Fibroblast of lung (primary cell): ENCODE measurements around the gene ACYP2. TPM values are rescaled to one million over a fixed set of nuclear protein-coding genes. Genes with fewer than 3 reads are reported as not detected.
A peak's percentile ranks its signal among the peaks of the same experiment; 100 is the strongest.

Source experiments
- DNase-seq, 2 donors: peaks; one replicate each; pipeline versions ENCODE4 v3.0.0 to v3.0.0-alpha.2; 2010; ENCODE audit warnings: low read depth in 2 of 2
- H2AFZ ChIP-seq: 2 replicates; pipeline ENCODE4 v1.5.1; 2012; ENCODE audit warnings: low read length, control low read depth, inconsistent platforms
- H3K27ac ChIP-seq: 2 replicates; pipeline ENCODE4 v1.5.1; 2011; ENCODE audit warnings: low read length, control low read depth; ENCODE audit not compliant: insufficient read depth
- H3K27me3 ChIP-seq: 2 replicates; pipeline ENCODE4 v1.5.1; 2011; ENCODE audit warnings: mild to moderate bottlenecking, low read length; ENCODE audit not compliant: control insufficient read depth, insufficient read depth
- H3K36me3 ChIP-seq: 2 replicates; pipeline ENCODE4 v1.5.1; 2011; ENCODE audit warnings: low read length; ENCODE audit not compliant: control insufficient read depth, insufficient read depth
- H3K4me1 ChIP-seq: 2 replicates; pipeline ENCODE4 v1.5.1; 2011; ENCODE audit warnings: low read length; ENCODE audit not compliant: control insufficient read depth, insufficient read depth; ENCODE audit errors: extremely low read depth
- H3K4me2 ChIP-seq: 2 replicates; pipeline ENCODE4 v1.5.1; 2011; ENCODE audit warnings: low read length, control low read depth; ENCODE audit not compliant: insufficient read depth; ENCODE audit errors: extremely low read depth
- H3K4me3 ChIP-seq, 4 experiments: fragments of 200-600 bp in 1 of 4; sonication (generic) in 1 of 4; replicated peaks in 1 of 4; 2 replicates each; pipeline ENCODE4 v1.5.1; 2011 to 2016; ENCODE audit warnings: low read length in 4 of 4, low read depth in 3 of 4, mild to moderate bottlenecking in 3 of 4, control low read depth in 2 of 4, inconsistent platforms in 1 of 4, mixed read lengths in 1 of 4; ENCODE audit not compliant: insufficient read depth in 1 of 4; ENCODE audit errors: control extremely low read depth in 1 of 4
- H3K79me2 ChIP-seq: 2 replicates; pipeline ENCODE4 v1.5.1; 2012; ENCODE audit warnings: mild to moderate bottlenecking, low read length, inconsistent platforms; ENCODE audit not compliant: control insufficient read depth, insufficient read depth
- H3K9ac ChIP-seq: 2 replicates; pipeline ENCODE4 v1.5.1; 2011; ENCODE audit warnings: mild to moderate bottlenecking, low read length, control low read depth; ENCODE audit not compliant: insufficient read depth
- H3K9me3 ChIP-seq: 2 replicates; pipeline ENCODE4 v1.5.1; 2012; ENCODE audit warnings: low read depth, low read length; ENCODE audit not compliant: control insufficient read depth, insufficient read depth
- H4K20me1 ChIP-seq: 2 replicates; pipeline ENCODE4 v1.5.1; 2011; ENCODE audit warnings: low read length; ENCODE audit not compliant: control insufficient read depth, insufficient read depth; ENCODE audit errors: extremely low read depth
- EZH2 ChIP-seq: IDR thresholded peaks from 2 replicates; pipeline ENCODE4 v1.5.1; 2012; ENCODE audit warnings: low read length, control low read depth, mild to moderate bottlenecking; ENCODE audit errors: missing control alignments
- polyA plus RNA-seq, 2 donors: library from polyadenylated mRNA; depleted of rRNA in 1 of 2; stranded (reverse) in 1 of 2; unstranded in 1 of 2; fragments of >200 nt; gene quantifications; 2 replicates each; pipeline ENCODE4 v1.2.1, GENCODE V29; 2011 to 2012; ENCODE audit warnings: missing spikeins in 1 of 2
- total RNA-seq: library from RNA; depleted of rRNA; stranded (reverse); fragments of >200 nt; gene quantifications from 2 replicates; pipeline ENCODE4 v1.2.1, GENCODE V29; 2014
- TF ChIP-seq, protein P1 (sequence below), 2 donors: IDR thresholded peaks in 1 of 2; conservative IDR thresholded peaks in 1 of 2; 1 replicate in 1 of 2; 2 replicates in 1 of 2; pipeline ENCODE4 v1.5.1; 2011 to 2012; ENCODE audit warnings: low read length in 2 of 2, control low read depth in 1 of 2, inconsistent platforms in 1 of 2, low read depth in 1 of 2, mild to moderate bottlenecking in 1 of 2

The ACYP2 gene
- total and polyA plus RNA-seq, 2 donors (not counting 1 experiment from before 2014, with no cell fraction given), result 9.7 to 24.4 TPM

DNA sequence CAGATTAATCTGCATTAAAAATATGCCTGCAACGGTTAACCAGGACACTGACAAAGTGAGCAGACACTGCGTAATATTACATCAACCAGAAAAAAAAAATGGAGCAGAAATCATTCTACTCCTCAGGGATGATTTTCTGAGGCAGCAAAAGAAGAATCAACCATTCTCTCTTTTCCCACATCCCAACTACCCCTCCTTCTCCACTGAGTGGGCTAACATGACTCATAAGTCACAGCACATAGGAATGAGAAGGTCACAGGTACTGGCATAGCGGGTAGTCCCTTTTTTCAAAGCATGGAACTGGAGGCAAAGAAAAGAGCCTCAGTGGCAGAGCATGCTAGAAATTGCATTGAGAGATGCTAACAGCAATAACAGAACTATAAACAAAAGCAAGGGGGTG, 194.9 kb downstream of the ACYP2 start:
- H3K9me3 ChIP-seq, result no peaks in the 10 kb centered on the region
- no peaks in the 10 kb centered on the region for H3K79me2 ChIP-seq
- no peak overlapping the region for H3K4me2 ChIP-seq
- no peak overlapping the region for H3K27ac ChIP-seq
- no peaks in the 10 kb centered on the region for H4K20me1 ChIP-seq
- H3K9ac ChIP-seq, result no peak overlapping the region
- peak in 1 of 2 donors; percentile 31 for DNase-seq
- no peak overlapping the region for H3K4me3 ChIP-seq
- no peaks in the 10 kb centered on the region for H3K36me3 ChIP-seq
- no peaks in the 10 kb centered on the region for H3K4me1 ChIP-seq
- no peaks in the 10 kb centered on the region for H3K27me3 ChIP-seq
- H2AFZ ChIP-seq, result no peak overlapping the region
- TF ChIP-seq EZH2, result no peak
- TF ChIP-seq, protein P1, sequence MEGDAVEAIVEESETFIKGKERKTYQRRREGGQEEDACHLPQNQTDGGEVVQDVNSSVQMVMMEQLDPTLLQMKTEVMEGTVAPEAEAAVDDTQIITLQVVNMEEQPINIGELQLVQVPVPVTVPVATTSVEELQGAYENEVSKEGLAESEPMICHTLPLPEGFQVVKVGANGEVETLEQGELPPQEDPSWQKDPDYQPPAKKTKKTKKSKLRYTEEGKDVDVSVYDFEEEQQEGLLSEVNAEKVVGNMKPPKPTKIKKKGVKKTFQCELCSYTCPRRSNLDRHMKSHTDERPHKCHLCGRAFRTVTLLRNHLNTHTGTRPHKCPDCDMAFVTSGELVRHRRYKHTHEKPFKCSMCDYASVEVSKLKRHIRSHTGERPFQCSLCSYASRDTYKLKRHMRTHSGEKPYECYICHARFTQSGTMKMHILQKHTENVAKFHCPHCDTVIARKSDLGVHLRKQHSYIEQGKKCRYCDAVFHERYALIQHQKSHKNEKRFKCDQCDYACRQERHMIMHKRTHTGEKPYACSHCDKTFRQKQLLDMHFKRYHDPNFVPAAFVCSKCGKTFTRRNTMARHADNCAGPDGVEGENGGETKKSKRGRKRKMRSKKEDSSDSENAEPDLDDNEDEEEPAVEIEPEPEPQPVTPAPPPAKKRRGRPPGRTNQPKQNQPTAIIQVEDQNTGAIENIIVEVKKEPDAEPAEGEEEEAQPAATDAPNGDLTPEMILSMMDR (conservative IDR thresholded peaks at IDR 0.05 in 1 of 2, IDR thresholded peaks at IDR 0.05 in 1 of 2; ENCODE audit: low read depth in 1 of 2, low read length in 2 of 2), result no peak

DNA sequence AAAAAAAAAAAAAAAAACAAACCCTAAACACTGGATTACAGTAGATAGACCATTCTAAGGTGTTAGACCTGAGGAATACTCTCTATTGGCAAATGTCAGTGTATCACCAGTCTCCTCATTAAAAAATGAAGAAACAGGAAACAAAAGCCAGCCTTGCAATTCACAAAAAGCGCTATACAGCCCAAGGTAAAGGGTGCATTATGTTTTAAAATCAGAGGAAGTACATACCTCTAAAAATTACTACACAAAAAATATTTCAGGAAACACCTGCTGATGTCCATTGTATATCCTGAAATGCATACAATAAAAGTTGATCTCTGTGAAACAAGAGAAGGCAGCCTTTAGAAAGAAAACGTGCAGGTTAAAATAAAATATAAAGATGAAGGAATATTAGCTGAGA, 195.5 kb downstream of the ACYP2 start:
- Histone ChIP-seq H3K27ac (no peak overlapping the region), H3K4me1 (no peaks in the 10 kb centered on the region), H2AFZ (no peak overlapping the region), H3K79me2 (no peaks in the 10 kb centered on the region), H3K9ac (no peak overlapping the region), H3K4me2 (no peak overlapping the region), H3K4me3 (no peak overlapping the region), H3K9me3 (no peaks in the 10 kb centered on the region), H4K20me1 (no peaks in the 10 kb centered on the region), H3K27me3 (no peaks in the 10 kb centered on the region), H3K36me3 (no peaks in the 10 kb centered on the region)
- no peak for DNase-seq
- TF ChIP-seq, protein P1 (conservative IDR thresholded peaks at IDR 0.05 in 1 of 2, IDR thresholded peaks at IDR 0.05 in 1 of 2; ENCODE audit: low read depth in 1 of 2, low read length in 2 of 2), result no peak
- TF ChIP-seq EZH2, result no peak

DNA sequence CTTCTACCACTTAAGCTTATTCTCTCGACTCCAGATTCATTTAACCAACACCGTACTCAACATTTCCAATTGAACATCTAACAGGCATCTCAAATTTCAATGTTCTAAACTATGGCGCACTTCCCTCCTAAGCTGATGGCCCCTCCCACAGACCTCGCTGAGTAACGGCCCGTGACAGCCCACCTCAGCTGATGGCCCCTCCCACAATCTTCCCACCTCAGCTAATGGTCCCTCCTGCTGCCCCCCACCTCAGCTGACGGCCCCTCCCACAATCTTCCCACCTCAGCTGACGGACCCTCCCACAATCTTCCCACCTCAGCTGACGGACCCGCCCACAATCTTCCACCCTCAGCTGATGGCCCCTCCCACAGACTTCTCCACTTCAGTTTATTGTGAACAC, 197.7 kb downstream of the ACYP2 start:
- Histone ChIP-seq H3K79me2 (no peaks in the 10 kb centered on the region), H3K4me3 (no peak overlapping the region), H2AFZ (no peak overlapping the region), H3K27ac (no peak overlapping the region), H3K4me2 (no peak overlapping the region), H3K9ac (no peak overlapping the region), H3K36me3 (no peaks in the 10 kb centered on the region), H4K20me1 (no peaks in the 10 kb centered on the region), H3K9me3 (no peaks in the 10 kb centered on the region), H3K27me3 (no peaks in the 10 kb centered on the region), H3K4me1 (no peaks in the 10 kb centered on the region)
- DNase-seq, result no peak
- TF ChIP-seq, protein P1 (conservative IDR thresholded peaks at IDR 0.05 in 1 of 2, IDR thresholded peaks at IDR 0.05 in 1 of 2; ENCODE audit: low read depth in 1 of 2, low read length in 2 of 2), result no peak
- no peak for TF ChIP-seq EZH2
